GM08714 (cell line): Measurements from ENCODE around the gene CROCC2.

Source experiments
- H3K4me3 ChIP-seq: fragments of 200-500 bp; sonication (Bioruptor generic); 2 replicates; pipeline ENCODE4 v1.5.1; 2014; ENCODE audit warnings: mild to moderate bottlenecking, low read length, inconsistent platforms
- ZNF274 ChIP-seq: IDR thresholded peaks from 2 replicates; pipeline ENCODE4 v1.6.1; 2012; ENCODE audit warnings: mild to moderate bottlenecking, low read depth, low read length

The CROCC2 gene

GRCh38 chr2:240872317-240873097, 33.6 kb upstream of the CROCC2 start:
- H3K4me3 ChIP-seq: no peak overlapping the region
- no peak for TF ChIP-seq ZNF274

- no peak for TF ChIP-seq ZNF274
- no peak overlapping the region for H3K4me3 ChIP-seq
These were observed 32.9 kb upstream of the CROCC2 start for GRCh38 chr2:240873098-240873788.

GRCh38 chr2:240873805-240874714, 32.1 kb upstream of the CROCC2 start:
- TF ChIP-seq ZNF274: no peak
- H3K4me3 ChIP-seq: no peak overlapping the region

- TF ChIP-seq ZNF274: no peak
- no peak overlapping the region for H3K4me3 ChIP-seq
These were observed 31.4 kb upstream of the CROCC2 start for GRCh38 chr2:240874715-240875227.

GRCh38 chr2:240875228-240876034, 30.7 kb upstream of the CROCC2 start:
- no peak for TF ChIP-seq ZNF274
- H3K4me3 ChIP-seq: no peak overlapping the region

- TF ChIP-seq ZNF274: no peak
- no peak overlapping the region for H3K4me3 ChIP-seq
These were observed 30.1 kb upstream of the CROCC2 start for GRCh38 chr2:240876035-240876474.

- no peak overlapping the region for H3K4me3 ChIP-seq
- no peak for TF ChIP-seq ZNF274
These were observed 29.5 kb upstream of the CROCC2 start for GRCh38 chr2:240876475-240877251.

- H3K4me3 ChIP-seq: no peak overlapping the region
- TF ChIP-seq ZNF274: no peak
These were observed 28.4 kb upstream of the CROCC2 start for GRCh38 chr2:240877460-240878340.

- TF ChIP-seq ZNF274: no peak
- no peak overlapping the region for H3K4me3 ChIP-seq
These were observed 27.7 kb upstream of the CROCC2 start for GRCh38 chr2:240878341-240878936.

GRCh38 chr2:240879105-240879504, 27.0 kb upstream of the CROCC2 start:
- TF ChIP-seq ZNF274: no peak
- H3K4me3 ChIP-seq: no peak overlapping the region

- TF ChIP-seq ZNF274: no peak
- no peak overlapping the region for H3K4me3 ChIP-seq
These were observed 24.2 kb upstream of the CROCC2 start for GRCh38 chr2:240881913-240882312.

GRCh38 chr2:240884221-240884620, 21.9 kb upstream of the CROCC2 start:
- H3K4me3 ChIP-seq: no peak overlapping the region
- TF ChIP-seq ZNF274: no peak
